ENCODE results near the gene LRRC52.

LRRC52 gene

GRCh38 chr1:165501330-165501969 lies 42.4 kb upstream of the LRRC52 start:
- Histone ChIP-seq H3K36me3 (ENCODE audit: control insufficient read depth, insufficient read depth, low read length) (no peaks in the 10 kb centered on the region), H3K27me3 (replicated peaks; ENCODE audit: control insufficient read depth, insufficient read depth, low read length) (no peaks in the 10 kb centered on the region), H3K4me3 (replicated peaks; ENCODE audit: low read depth, low read length) (no peak overlapping the region)
- TF ChIP-seq, protein P1, sequence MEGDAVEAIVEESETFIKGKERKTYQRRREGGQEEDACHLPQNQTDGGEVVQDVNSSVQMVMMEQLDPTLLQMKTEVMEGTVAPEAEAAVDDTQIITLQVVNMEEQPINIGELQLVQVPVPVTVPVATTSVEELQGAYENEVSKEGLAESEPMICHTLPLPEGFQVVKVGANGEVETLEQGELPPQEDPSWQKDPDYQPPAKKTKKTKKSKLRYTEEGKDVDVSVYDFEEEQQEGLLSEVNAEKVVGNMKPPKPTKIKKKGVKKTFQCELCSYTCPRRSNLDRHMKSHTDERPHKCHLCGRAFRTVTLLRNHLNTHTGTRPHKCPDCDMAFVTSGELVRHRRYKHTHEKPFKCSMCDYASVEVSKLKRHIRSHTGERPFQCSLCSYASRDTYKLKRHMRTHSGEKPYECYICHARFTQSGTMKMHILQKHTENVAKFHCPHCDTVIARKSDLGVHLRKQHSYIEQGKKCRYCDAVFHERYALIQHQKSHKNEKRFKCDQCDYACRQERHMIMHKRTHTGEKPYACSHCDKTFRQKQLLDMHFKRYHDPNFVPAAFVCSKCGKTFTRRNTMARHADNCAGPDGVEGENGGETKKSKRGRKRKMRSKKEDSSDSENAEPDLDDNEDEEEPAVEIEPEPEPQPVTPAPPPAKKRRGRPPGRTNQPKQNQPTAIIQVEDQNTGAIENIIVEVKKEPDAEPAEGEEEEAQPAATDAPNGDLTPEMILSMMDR (IDR thresholded peaks at IDR 0.05; ENCODE audit: insufficient read depth, low read length, poor library complexity, severe bottlenecking) = no peak
- no peak for DNase-seq (ENCODE audit: extremely low read depth, insufficient read length)

- no peaks in the 10 kb centered on the region for H3K27me3 ChIP-seq (replicated peaks; ENCODE audit: control insufficient read depth, insufficient read depth, low read length)
- DNase-seq (ENCODE audit: extremely low read depth, insufficient read length) = no peak
- no peak overlapping the region for H3K4me3 ChIP-seq (replicated peaks; ENCODE audit: low read depth, low read length)
- no peaks in the 10 kb centered on the region for H3K36me3 ChIP-seq (ENCODE audit: control insufficient read depth, insufficient read depth, low read length)
- TF ChIP-seq, protein P1 (IDR thresholded peaks at IDR 0.05; ENCODE audit: insufficient read depth, low read length, poor library complexity, severe bottlenecking) = no peak
These were observed 41.8 kb upstream of the LRRC52 start for GRCh38 chr1:165501970-165502348.

GRCh38 chr1:165507570-165507969 lies 36.2 kb upstream of the LRRC52 start:
- TF ChIP-seq, protein P1 (IDR thresholded peaks at IDR 0.05; ENCODE audit: insufficient read depth, low read length, poor library complexity, severe bottlenecking) = no peak
- Histone ChIP-seq H3K36me3 (ENCODE audit: control insufficient read depth, insufficient read depth, low read length) (no peaks in the 10 kb centered on the region), H3K4me3 (replicated peaks; ENCODE audit: low read depth, low read length) (no peak overlapping the region), H3K27me3 (replicated peaks; ENCODE audit: control insufficient read depth, insufficient read depth, low read length) (no peaks in the 10 kb centered on the region)
- DNase-seq (ENCODE audit: extremely low read depth, insufficient read length) = no peak

GRCh38 chr1:165508291-165508690 lies 35.5 kb upstream of the LRRC52 start:
- TF ChIP-seq, protein P1 (IDR thresholded peaks at IDR 0.05; ENCODE audit: insufficient read depth, low read length, poor library complexity, severe bottlenecking) = no peak

DNA sequence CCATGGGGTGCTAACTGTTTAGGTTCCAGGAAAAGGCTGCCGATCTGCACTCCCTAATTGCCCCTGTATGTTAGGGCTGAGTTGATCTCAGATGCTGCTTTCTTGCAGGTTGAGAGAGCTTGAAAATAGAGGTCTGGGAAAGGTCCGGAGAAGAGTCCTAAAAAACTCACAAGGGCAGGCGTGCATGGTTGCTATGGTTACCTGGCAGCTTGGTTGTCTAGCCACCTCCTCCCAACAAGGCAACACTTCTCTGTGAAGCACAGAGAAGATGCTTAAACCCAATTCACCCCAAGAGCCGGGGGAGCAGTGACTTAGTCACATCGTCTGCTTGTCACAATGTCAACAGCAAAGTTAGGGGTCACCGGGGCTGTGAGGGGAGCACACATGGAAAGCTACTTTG lies 31.0 kb upstream of the LRRC52 start:
- H3K36me3 ChIP-seq (ENCODE audit: control insufficient read depth, insufficient read depth, low read length) = no peaks in the 10 kb centered on the region
- TF ChIP-seq, protein P1 (IDR thresholded peaks at IDR 0.05; ENCODE audit: insufficient read depth, low read length, poor library complexity, severe bottlenecking) = no peak
- no peak for DNase-seq (ENCODE audit: extremely low read depth, insufficient read length)
- no peaks in the 10 kb centered on the region for H3K27me3 ChIP-seq (replicated peaks; ENCODE audit: control insufficient read depth, insufficient read depth, low read length)
- H3K4me3 ChIP-seq (replicated peaks; ENCODE audit: low read depth, low read length) = no peak overlapping the region

More at GRCh38 chr1:165508291-165508690, 35.5 kb upstream of the LRRC52 start:
- no peak for DNase-seq (ENCODE audit: extremely low read depth, insufficient read length)
- no peaks in the 10 kb centered on the region for H3K27me3 ChIP-seq (replicated peaks; ENCODE audit: control insufficient read depth, insufficient read depth, low read length)
- no peaks in the 10 kb centered on the region for H3K36me3 ChIP-seq (ENCODE audit: control insufficient read depth, insufficient read depth, low read length)
- H3K4me3 ChIP-seq (replicated peaks; ENCODE audit: low read depth, low read length) = no peak overlapping the region

DNA sequence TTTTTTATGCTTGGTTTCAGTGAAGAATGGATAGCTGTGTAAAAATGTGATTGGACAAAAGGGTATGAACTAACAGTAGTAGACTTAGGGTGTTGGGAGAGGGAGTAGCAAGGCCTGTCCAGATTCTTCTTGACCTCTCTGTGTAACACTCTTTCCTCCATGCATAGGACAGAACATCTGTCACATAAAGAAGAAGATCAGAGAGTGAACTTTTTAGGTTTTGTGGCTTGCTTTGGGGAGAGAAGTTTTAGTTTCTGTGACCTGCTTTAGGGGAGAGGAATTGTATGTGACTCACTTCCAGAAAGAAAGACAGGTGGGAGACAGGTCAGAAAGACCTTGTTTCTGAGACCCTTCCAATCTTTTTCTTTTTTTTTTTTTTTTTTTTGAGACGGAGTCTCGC lies 27.3 kb upstream of the LRRC52 start:
- DNase-seq (ENCODE audit: extremely low read depth, insufficient read length) = no peak
- H3K36me3 ChIP-seq (ENCODE audit: control insufficient read depth, insufficient read depth, low read length) = no peaks in the 10 kb centered on the region
- no peaks in the 10 kb centered on the region for H3K27me3 ChIP-seq (replicated peaks; ENCODE audit: control insufficient read depth, insufficient read depth, low read length)
- H3K4me3 ChIP-seq (replicated peaks; ENCODE audit: low read depth, low read length) = no peak overlapping the region
- TF ChIP-seq, protein P1 (IDR thresholded peaks at IDR 0.05; ENCODE audit: insufficient read depth, low read length, poor library complexity, severe bottlenecking) = no peak
